Muscle layer of duodenum (tissue), 2 donors: Measurements from ENCODE around the gene PHF14.
"Not testable (repeated sequence)": the region's sequence is repeated elsewhere in the genome, so short reads cannot be mapped to it uniquely, and the experiment has no call there.

Experiments used
- H3K27ac ChIP-seq: one replicate; pipeline ENCODE4 v1.7.0; 2013; ENCODE audit warnings: mild to moderate bottlenecking, low read length
- H3K27me3 ChIP-seq: one replicate; pipeline ENCODE4 v1.7.0; 2013; ENCODE audit warnings: low read depth, mild to moderate bottlenecking, control low read depth, low read length
- H3K36me3 ChIP-seq, 2 donors: one replicate each; pipeline ENCODE4 v1.7.0; 2013; ENCODE audit warnings: low read length in 2 of 2, control low read depth in 1 of 2, mild to moderate bottlenecking in 1 of 2; ENCODE audit not compliant: insufficient read depth in 2 of 2, control insufficient read depth in 1 of 2
- H3K4me1 ChIP-seq, 2 donors: one replicate each; pipeline ENCODE4 v1.7.0; 2013; ENCODE audit warnings: low read length in 2 of 2, mild to moderate bottlenecking in 2 of 2, control low read depth in 1 of 2, moderate library complexity in 1 of 2; ENCODE audit not compliant: insufficient read depth in 2 of 2, control insufficient read depth in 1 of 2
- H3K4me3 ChIP-seq, 2 donors: one replicate each; pipeline ENCODE4 v1.7.0; 2013; ENCODE audit warnings: low read length in 2 of 2, low read depth in 1 of 2, mild to moderate bottlenecking in 1 of 2
- H3K9me3 ChIP-seq, 2 donors: one replicate each; pipeline ENCODE4 v1.7.0; 2013; ENCODE audit warnings: low read length in 2 of 2, control low read depth in 1 of 2, mild to moderate bottlenecking in 1 of 2; ENCODE audit not compliant: control insufficient read depth in 1 of 2
- donor health status: healthy.

PHF14 gene

DNA sequence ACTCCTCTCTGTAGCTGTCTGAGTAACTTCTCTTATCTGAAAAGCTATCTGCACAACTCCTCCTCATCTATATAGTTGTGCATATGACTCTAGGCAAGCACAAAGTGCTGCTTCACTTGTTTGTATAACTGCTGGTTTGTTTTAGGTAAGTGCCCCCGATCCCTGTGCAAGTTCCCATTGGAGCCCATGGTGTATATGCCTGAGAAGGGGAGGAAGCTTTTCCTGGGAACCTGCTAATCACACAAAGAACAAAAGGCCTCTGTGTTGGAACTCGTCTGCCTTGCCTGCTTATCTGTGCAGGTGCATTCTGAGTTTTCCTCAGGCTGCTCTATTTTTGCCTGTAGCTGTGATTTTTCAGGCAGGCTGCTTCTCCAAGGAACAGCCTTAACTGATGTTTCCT is 23.2 kb upstream of the PHF14 start:
- no peaks in the 10 kb centered on the region for H3K36me3 ChIP-seq
- H3K4me3 ChIP-seq, result no peak overlapping the region
- H3K4me1 ChIP-seq, result no peaks in the 10 kb centered on the region
- no peak overlapping the region for H3K27ac ChIP-seq
- no peaks in the 10 kb centered on the region for H3K9me3 ChIP-seq
- no peaks in the 10 kb centered on the region for H3K27me3 ChIP-seq

DNA sequence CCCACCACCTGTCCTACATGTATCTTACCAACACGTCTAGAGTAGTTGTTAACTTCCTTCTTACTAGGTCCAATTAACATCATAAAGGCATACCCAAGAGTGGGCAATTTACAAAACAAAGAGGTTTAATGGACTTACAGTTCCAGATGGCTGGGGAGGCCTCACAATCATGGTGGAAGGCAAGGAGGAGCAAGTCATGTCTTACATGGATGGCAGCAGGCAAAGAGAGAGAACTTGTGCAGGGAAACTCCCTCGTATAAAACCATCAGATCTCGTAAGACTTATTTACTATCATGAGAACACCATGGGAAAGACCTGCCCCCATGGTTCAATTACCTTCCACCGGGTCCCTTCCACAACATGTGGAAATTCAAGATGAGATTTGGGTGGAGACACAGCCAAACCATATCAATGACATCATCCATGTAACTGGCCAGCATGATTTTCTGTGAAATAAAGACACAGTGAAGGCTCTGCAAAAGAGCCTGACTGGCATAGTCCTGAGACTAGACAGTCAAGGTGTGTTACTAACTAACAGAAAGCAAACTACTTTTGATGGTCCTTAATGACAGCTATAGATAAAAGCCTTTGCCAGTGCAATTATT is 22.6 kb upstream of the PHF14 start:
- not testable (repeated sequence) for H3K9me3 ChIP-seq, H3K4me1 ChIP-seq, H3K27ac ChIP-seq, H3K4me3 ChIP-seq, H3K27me3 ChIP-seq, H3K36me3 ChIP-seq

DNA sequence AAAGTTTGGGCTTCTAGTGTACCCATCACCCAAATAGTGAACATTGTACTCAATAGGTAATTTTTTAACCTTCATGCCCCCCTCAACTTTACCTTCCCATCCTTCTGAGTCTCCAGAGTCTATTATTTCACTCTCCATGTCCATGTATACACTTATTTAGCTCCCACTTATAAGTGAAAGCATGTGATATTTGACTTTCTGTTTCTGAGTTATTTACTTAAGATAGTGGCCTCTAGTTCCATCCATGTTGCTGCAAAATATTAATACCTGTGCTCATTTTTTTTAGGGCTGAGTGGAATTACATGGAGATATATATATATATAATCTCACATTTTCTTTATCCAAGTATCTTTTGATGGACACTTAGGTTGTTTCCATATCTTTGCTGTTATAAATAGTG is 21.1 kb upstream of the PHF14 start:
- Histone ChIP-seq H3K27ac (no peak overlapping the region), H3K9me3 (no peaks in the 10 kb centered on the region), H3K36me3 (no peaks in the 10 kb centered on the region), H3K27me3 (no peaks in the 10 kb centered on the region), H3K4me1 (no peaks in the 10 kb centered on the region), H3K4me3 (no peak overlapping the region)

DNA sequence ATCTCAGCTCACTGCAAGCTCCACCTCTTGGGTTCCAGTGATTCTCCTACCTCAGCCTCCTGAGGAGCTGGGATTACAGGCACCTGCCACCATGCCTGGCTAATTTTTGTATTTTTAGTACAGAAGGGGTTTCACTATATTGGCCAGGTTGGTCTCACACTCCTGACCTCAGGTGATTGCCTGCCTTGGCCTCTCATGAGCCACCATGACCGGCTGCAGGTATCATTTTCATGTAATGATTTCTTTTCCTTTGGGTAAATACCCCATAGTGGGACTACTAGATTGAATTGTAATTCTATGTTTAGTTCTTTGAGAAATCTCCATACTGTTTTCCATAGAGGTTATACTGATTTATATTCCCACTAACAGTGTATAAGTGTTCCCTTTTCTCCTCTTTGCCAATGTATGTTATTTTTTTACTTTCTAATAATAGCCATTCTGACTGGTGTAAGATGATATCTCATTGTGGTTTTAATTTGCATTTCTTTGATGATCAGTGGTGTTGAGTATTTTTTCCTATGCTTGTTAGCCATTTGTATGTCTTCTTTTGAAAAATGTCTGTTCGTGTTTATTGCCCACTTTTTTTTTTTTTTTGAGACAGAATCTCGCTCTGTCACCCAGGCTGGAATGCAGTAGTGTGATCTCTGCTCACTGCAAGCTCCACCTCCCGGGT is 20.5 kb upstream of the PHF14 start:
- H3K4me1 ChIP-seq, H3K27ac ChIP-seq, H3K9me3 ChIP-seq, H3K27me3 ChIP-seq, H3K36me3 ChIP-seq, H3K4me3 ChIP-seq: not testable (repeated sequence)

DNA sequence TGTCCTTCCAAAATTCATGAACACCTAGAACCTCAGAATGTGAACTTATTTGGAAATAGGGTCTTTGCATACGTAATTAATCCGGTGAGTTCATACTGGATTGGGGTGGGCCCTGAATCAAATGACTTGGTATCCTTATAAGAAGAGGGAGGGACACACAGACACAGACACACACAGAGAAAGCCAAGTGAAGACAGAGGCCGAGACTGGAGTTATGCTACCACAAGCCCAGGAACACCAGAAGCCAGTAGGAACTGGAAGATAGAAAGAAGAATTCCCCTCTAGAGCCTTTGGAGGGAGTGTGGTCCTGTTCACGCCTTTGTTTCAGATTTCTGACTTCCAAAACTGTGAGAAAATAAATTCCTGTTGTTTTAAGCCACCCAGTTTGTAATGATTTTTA is 17.1 kb upstream of the PHF14 start:
- no peak overlapping the region for H3K27ac ChIP-seq
- no peak overlapping the region for H3K4me3 ChIP-seq
- no peaks in the 10 kb centered on the region for H3K27me3 ChIP-seq
- no peaks in the 10 kb centered on the region for H3K4me1 ChIP-seq
- H3K36me3 ChIP-seq, result no peaks in the 10 kb centered on the region
- no peaks in the 10 kb centered on the region for H3K9me3 ChIP-seq

DNA sequence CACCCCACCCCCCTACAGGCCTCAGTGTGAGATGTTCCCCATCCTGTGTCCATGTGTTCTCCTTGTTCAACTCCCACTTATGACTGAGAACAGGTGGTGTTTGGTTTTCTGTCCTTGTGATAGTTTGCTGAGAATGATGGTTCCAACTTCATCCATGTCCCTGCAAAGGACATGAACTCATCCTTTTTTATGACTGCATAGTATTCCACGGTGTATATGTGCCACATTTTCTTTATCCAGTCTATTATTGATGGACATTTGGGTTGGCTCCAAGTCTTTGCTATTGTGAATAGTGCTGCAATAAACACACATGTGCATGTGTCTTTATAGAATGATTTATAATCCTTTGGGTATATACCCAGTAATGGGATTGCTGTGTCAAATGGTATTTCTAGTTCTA is 13.4 kb upstream of the PHF14 start:
- H3K36me3 ChIP-seq, H3K27me3 ChIP-seq, H3K4me3 ChIP-seq, H3K9me3 ChIP-seq, H3K27ac ChIP-seq, H3K4me1 ChIP-seq: not testable (repeated sequence)

DNA sequence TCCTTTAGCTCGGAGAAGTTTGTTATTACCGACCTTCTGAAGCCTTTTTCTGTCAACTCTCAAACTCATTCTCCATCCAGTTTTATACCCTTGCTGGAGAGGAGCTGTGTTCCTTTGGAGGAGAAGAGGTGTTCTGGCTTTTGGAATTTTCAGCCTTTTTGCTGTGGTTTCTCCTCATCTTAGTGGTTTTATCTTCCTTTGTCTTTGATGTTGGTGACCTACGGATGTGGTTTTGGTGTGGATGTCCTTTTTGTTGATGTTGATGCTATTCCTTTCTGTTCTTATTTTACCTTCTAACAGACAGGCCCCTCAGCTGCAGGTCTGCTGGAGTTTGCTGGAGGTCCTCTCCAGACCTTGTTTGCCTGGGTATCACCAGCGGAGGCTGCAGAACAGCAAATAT is 8.7 kb upstream of the PHF14 start:
- H3K9me3 ChIP-seq, H3K36me3 ChIP-seq, H3K27me3 ChIP-seq, H3K4me1 ChIP-seq, H3K4me3 ChIP-seq, H3K27ac ChIP-seq: not testable (repeated sequence)

DNA sequence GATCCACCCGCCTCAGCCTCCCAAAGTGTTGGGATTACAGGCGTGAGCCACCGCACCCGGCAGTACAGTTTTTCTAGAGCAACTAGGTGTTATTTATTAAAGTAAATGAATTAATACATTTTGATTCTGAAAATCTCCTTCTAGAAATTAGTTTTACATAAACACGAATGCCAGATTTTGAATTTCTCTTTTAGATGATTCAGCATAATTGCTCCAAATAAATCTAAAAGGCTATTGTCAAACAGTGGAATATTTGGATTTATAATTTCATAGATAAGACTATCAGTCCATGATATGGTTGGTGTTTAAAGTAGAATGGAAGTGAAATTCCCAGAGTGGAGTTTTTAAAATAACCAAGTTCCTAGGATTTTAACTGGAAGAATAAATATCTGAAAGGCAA is 1.5 kb upstream of the PHF14 start:
- H3K4me1 ChIP-seq, result peaks cover 0 to 15% of the 10 kb centered on the region in 2 donors
- peaks cover 0 to 6% of the 10 kb centered on the region in 2 donors for H3K36me3 ChIP-seq
- H3K27ac ChIP-seq, result no peak overlapping the region
- H3K9me3 ChIP-seq, result no peaks in the 10 kb centered on the region
- no peaks in the 10 kb centered on the region for H3K27me3 ChIP-seq
- no peak overlapping the region for H3K4me3 ChIP-seq

DNA sequence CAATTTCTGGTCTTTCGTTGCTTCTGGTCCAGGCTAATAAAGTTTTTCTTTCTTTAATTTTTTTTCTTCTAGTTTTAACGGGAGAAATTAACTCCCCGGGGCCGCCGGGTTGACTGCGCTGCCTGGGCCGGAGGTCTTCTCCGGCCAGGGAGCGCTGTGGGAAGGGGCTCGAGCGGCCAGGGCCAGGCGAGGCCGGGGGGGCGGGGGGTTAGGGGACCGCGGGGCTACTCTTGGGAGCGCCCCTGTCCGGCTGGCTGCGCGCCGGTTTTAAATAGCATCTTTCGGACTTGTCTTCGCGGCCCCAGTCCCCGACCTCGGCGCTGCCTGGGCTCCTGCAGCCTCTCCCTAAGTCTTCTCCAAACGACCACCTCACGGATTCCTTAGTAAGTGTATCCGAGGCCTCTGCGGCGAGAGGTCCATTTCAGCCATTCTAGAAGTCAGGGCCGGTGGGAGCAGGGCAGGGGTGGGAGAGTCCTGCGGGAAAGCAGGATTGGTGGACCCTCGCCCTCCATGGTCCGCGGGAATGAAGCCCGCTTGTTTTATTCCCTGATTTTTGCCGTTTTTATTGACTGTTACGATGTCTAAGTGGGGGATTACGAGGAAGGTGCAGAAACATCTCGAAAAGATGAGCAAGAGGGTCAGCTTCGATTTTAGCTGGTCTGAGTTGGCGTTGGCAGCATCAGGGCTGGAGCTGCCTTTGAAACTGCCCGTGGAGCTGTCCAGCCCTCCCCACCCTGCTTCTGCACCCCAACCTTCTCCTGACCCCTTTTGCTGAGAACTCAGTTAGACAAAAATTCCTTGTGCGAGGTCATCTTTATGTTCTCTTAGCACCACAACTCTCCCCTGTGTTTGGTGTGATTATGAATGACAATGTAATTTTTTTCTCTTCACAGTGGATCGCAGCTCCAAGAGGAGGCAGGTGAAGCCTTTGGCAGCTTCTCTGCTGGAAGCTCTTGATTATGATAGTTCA is 555 bp downstream of the PHF14 start:
- Histone ChIP-seq H3K4me3 (peak overlapping the region; percentile 91 to 98), H3K9me3 (no peaks in the 10 kb centered on the region), H3K27me3 (no peaks in the 10 kb centered on the region), H3K36me3 (peaks cover 0 to 6% of the 10 kb centered on the region in 2 donors), H3K4me1 (peaks cover 0 to 15% of the 10 kb centered on the region in 2 donors), H3K27ac (peak overlapping the region; percentile 30)

DNA sequence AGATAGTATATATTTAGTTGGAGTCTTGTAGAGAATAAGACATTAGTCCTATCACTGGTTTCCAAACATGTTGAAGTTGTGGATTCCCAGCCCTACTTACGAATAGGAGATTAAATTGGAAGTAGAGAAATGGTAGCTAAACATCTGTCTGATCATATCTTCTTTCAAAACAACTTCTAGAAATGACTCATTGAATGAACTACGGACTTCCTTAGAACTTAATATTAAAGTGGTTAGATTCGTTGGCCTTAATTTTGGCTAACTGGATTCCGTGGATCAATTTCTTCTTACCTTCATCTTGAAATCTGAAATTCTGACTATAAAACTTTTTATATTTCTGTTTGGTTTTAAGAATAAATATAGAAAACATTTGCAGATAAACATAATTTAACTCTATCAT is 3.4 kb downstream of the PHF14 start:
- Histone ChIP-seq H3K4me1 (peaks cover 0 to 18% of the 10 kb centered on the region in 2 donors), H3K27me3 (no peaks in the 10 kb centered on the region)

DNA sequence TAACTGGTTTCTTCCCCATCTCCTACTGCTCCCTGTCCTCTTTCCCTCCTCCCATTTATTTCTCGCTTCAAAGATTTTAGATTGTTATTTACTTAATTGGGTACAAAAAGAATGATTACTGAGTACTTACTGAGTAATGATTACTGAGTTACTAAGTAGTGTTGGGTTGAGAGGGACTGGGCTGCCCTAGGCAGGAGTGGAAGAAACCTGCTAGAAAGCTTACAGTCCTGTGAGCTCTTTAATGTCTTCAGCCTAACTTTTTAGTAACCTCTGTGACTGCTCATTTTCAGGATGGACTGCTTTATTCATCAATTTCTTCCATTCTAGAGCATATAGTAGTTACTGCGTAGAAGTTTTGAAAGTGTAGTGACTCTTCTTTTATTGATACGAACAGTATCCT is 7.6 kb downstream of the PHF14 start:
- no peaks in the 10 kb centered on the region for H3K27me3 ChIP-seq
- no peaks in the 10 kb centered on the region for H3K9me3 ChIP-seq
- H3K36me3 ChIP-seq, result peaks cover 8 to 12% of the 10 kb centered on the region in 2 donors
- no peak overlapping the region for H3K27ac ChIP-seq
- H3K4me1 ChIP-seq, result peaks cover 0 to 3% of the 10 kb centered on the region in 2 donors
- no peak overlapping the region for H3K4me3 ChIP-seq

More for the DNA sequence above, 3.4 kb downstream of the PHF14 start:
- Histone ChIP-seq H3K36me3 (peaks cover 0 to 6% of the 10 kb centered on the region in 2 donors), H3K4me3 (no peak overlapping the region), H3K9me3 (no peaks in the 10 kb centered on the region), H3K27ac (no peak overlapping the region)
